GM12878 (cell line): Measurements from ENCODE around the gene WBP2NL. TPM values are rescaled to one million over a fixed set of nuclear protein-coding genes. Genes with fewer than 3 reads are reported as not detected.

Source experiments
- ATAC-seq: fragments of 200-7000 bp; cut with Tn5 transposase; 3 replicates; pipeline ENCODE4 v1.9.1; 2020; ENCODE audit warnings: mild to moderate bottlenecking, moderate library complexity
- BruUV-seq: library from RNA; stranded (reverse); fragments of 400-500 nt; replicated peaks from 2 replicates; lab custom pipeline; 2021; lab: Mats Ljungman, UMichigan
- CTCF ChIA-PET: fragments of 300-600 bp; sonication (Branson Sonifier 250); formaldehyde crosslinking; extraction: SDS; loops from one replicate; lab custom pipeline; 2021; ENCODE audit warnings: inconsistent platforms; lab: Yijun Ruan, JAX
- POLR2A ChIA-PET: fragments of 350-600 bp; formaldehyde crosslinking; extraction: SDS; loops from one replicate; lab custom pipeline; 2021; ENCODE audit warnings: inconsistent platforms; lab: Charles Lee
- RAD21 ChIA-PET: fragments of 300-600 bp; sonication (Branson Sonifier 250); formaldehyde crosslinking; loops from one replicate; lab custom pipeline; 2023; ENCODE audit warnings: antibody characterized with exemption; ENCODE audit not compliant: unreplicated experiment; lab: Charles Lee
- SMC1A ChIA-PET: fragments of 300-600 bp; sonication (Branson Sonifier 250); formaldehyde crosslinking; loops from one replicate; lab custom pipeline; 2023; ENCODE audit not compliant: unreplicated experiment, uncharacterized antibody; lab: Charles Lee
- DNase-seq: peaks from one replicate; pipeline ENCODE4 v3.0.0-alpha.2; 2011; ENCODE audit warnings: low read depth, low spot score
- FAIRE-seq: peaks from 3 replicates; lab custom pipeline; 2011; peaks lifted over from hg19 to GRCh38; lab: Jason Lieb, UNC
- H2AFZ ChIP-seq: 2 replicates; pipeline ENCODE4 v1.6.0; 2011; ENCODE audit warnings: low read depth, low read length, control low read depth; ENCODE audit not compliant: control insufficient read depth
- H3K27ac ChIP-seq: 2 replicates; pipeline ENCODE4 v1.5.1; 2011; ENCODE audit warnings: control low read depth; ENCODE audit not compliant: control insufficient read depth, insufficient read depth
- H3K27me3 ChIP-seq, 2 experiments: replicated peaks in 1 of 2; 2 replicates each; pipeline versions ENCODE4 v1.6.0 to v1.6.1; 2011; ENCODE audit warnings: low read length in 1 of 2; ENCODE audit not compliant: control insufficient read depth in 2 of 2, insufficient read depth in 2 of 2
- H3K36me3 ChIP-seq, 2 experiments: 2 replicates each; pipeline ENCODE4 v1.5.1; 2011; ENCODE audit warnings: low read length in 1 of 2; ENCODE audit not compliant: control insufficient read depth in 2 of 2, insufficient read depth in 2 of 2
- H3K4me1 ChIP-seq: 2 replicates; pipeline ENCODE4 v1.6.1; 2011; ENCODE audit warnings: mild to moderate bottlenecking, low read length, moderate library complexity, mixed read lengths; ENCODE audit not compliant: control insufficient read depth, insufficient read depth
- H3K4me2 ChIP-seq: 2 replicates; pipeline ENCODE4 v1.6.0; 2011; ENCODE audit warnings: control low read depth; ENCODE audit not compliant: control insufficient read depth, insufficient read depth
- H3K4me3 ChIP-seq: fragments of 200-600 bp; sonication (generic); 2 replicates; pipeline ENCODE4 v1.5.1; 2016
- H3K79me2 ChIP-seq: 2 replicates; pipeline ENCODE4 v1.6.0; 2011; ENCODE audit warnings: low read length; ENCODE audit not compliant: control insufficient read depth, insufficient read depth
- H3K9ac ChIP-seq: 2 replicates; pipeline ENCODE4 v1.8.0; 2011; ENCODE audit warnings: low read length, control low read depth, mixed read lengths; ENCODE audit not compliant: control insufficient read depth, insufficient read depth
- H3K9me3 ChIP-seq: replicated peaks from 3 replicates; pipeline ENCODE4 v1.5.1; 2011; ENCODE audit warnings: mild to moderate bottlenecking, low read length; ENCODE audit not compliant: control insufficient read depth, insufficient read depth
- H4K20me1 ChIP-seq: 2 replicates; pipeline ENCODE4 v1.6.0; 2011; ENCODE audit not compliant: control insufficient read depth, insufficient read depth
- ATF2 ChIP-seq: IDR thresholded peaks from 2 replicates; pipeline ENCODE4 v1.6.1; 2012; ENCODE audit warnings: low read length, inconsistent platforms
- BMI1 ChIP-seq: fragments of 450-650 bp; IDR thresholded peaks from 2 replicates; pipeline ENCODE4 v1.6.1; 2016; ENCODE audit warnings: mild to moderate bottlenecking, moderate library complexity, borderline replicate concordance
- ETV6 ChIP-seq, 2 experiments: fragments of 450-650 bp in 1 of 2; IDR thresholded peaks in 1 of 2; conservative IDR thresholded peaks in 1 of 2; 2 replicates each; pipeline ENCODE4 v1.6.1; 2014; ENCODE audit warnings: antibody characterized with exemption in 1 of 2, borderline replicate concordance in 1 of 2, low read depth in 1 of 2, mild to moderate bottlenecking in 1 of 2, moderate library complexity in 1 of 2
- NBN ChIP-seq: fragments of 450-650 bp; IDR thresholded peaks from 2 replicates; pipeline ENCODE4 v1.6.1; 2016
- RBBP5 ChIP-seq: fragments of 200-600 bp; sonication (generic); conservative IDR thresholded peaks from 2 replicates; pipeline ENCODE4 v1.6.1; 2016
- SIX5 ChIP-seq: IDR thresholded peaks from 2 replicates; pipeline ENCODE4 v1.6.1; 2011; ENCODE audit warnings: mild to moderate bottlenecking, low read depth, low read length, moderate library complexity; ENCODE audit not compliant: severe bottlenecking
- ZZZ3 ChIP-seq: IDR thresholded peaks from 2 replicates; pipeline ENCODE4 v1.6.1; 2011; ENCODE audit warnings: low read depth; ENCODE audit not compliant: control insufficient read depth, insufficient read length
- WGBS: methylation state at CpG from one replicate; pipeline ENCODE4 v1.1.6; 2016; ENCODE audit warnings: low lambda C conversion rate; ENCODE audit not compliant: insufficient replicate concordance, insufficient coverage; ENCODE audit errors: missing lambda C conversion rate; 5-methylcytosine and 5-hydroxymethylcytosine counted together
- in situ Hi-C: fragments of 300-500 bp; cut with MboI; formaldehyde crosslinking; loops from 9 replicates; pipeline ENCODE4 v1.14.3; 2018; ENCODE audit warnings: mixed read lengths
- intact Hi-C: fragments of 100-400 bp; cut with micrococcal nuclease; formaldehyde crosslinking; loops from one replicate; pipeline ENCODE4 v1.14.2; 2022; ENCODE audit not compliant: unreplicated experiment
- polyA plus RNA-seq, 11 experiments: library from polyadenylated mRNA; depleted of rRNA in 4 of 11; unstranded in 6 of 11; stranded (reverse) in 5 of 11; fragments of >200 nt; fragmentation: Nextera tagmentation in 4 of 11; fragmentation: Illumina TruSeq in 1 of 11; extraction: Ambion mirVana in 4 of 11; extraction: Trizol in 1 of 11; gene quantifications; 1 replicate in 1 of 11; 2 replicates in 10 of 11; pipeline versions ENCODE4 v1.2.1 to v1.2.3, GENCODE V29; 2011 to 2016; ENCODE audit warnings: inconsistent platforms in 2 of 11, missing spikeins in 2 of 11, low read depth in 1 of 11
- total RNA-seq, 4 experiments: library from RNA; depleted of rRNA in 3 of 4; stranded (reverse); fragments of >200 nt in 3 of 4; fragmentation: Illumina TruSeq in 1 of 4; extraction: Trizol in 1 of 4; gene quantifications; 2 replicates each; pipeline versions ENCODE4 v1.2.1 to v1.2.3, GENCODE V29; 2013 to 2021
- TF ChIP-seq, protein P1 (sequence below): fragments of 450-650 bp; IDR thresholded peaks from 2 replicates; pipeline ENCODE4 v1.6.1; 2016; ENCODE audit warnings: mild to moderate bottlenecking, moderate library complexity, borderline replicate concordance
- TF ChIP-seq, protein P2 (sequence below): fragments of 450-650 bp; IDR thresholded peaks from 2 replicates; pipeline ENCODE4 v1.6.1; 2017; ENCODE audit warnings: mild to moderate bottlenecking, moderate library complexity

Gene WBP2NL
- total and polyA plus RNA-seq, 10 of the 15 experiments (the other 5 are each of a cell fraction or from before 2014, with no cell fraction given), result 0.46 to 1.9 (median 1.3) TPM

- Histone ChIP-seq H3K79me2 (no peaks in the 10 kb centered on the region), H3K4me3 (no peak overlapping the region), H3K27ac (no peak overlapping the region), H2AFZ (no peak overlapping the region), H4K20me1 (no peaks in the 10 kb centered on the region), H3K9ac (no peak overlapping the region), H3K4me1 (peaks cover 25% of the 10 kb centered on the region), H3K9me3 (no peaks in the 10 kb centered on the region; the same call in none of the 3 replicates), H3K27me3 (no peaks in the 10 kb centered on the region), H3K4me2 (no peak overlapping the region), H3K36me3 (no peaks in the 10 kb centered on the region)
- 92% methylated on average over 10 of the region's 10 CpGs for WGBS
- TF ChIP-seq ZZZ3, result no peak
- TF ChIP-seq ETV6 (conservative IDR thresholded peaks at IDR 0.05 in 1 of 2, IDR thresholded peaks at IDR 0.05 in 1 of 2; ENCODE audit: borderline replicate concordance in 1 of 2, low read depth in 1 of 2), result no peak
- TF ChIP-seq RBBP5, result no peak
- no peak for TF ChIP-seq ATF2
- TF ChIP-seq, protein P1, sequence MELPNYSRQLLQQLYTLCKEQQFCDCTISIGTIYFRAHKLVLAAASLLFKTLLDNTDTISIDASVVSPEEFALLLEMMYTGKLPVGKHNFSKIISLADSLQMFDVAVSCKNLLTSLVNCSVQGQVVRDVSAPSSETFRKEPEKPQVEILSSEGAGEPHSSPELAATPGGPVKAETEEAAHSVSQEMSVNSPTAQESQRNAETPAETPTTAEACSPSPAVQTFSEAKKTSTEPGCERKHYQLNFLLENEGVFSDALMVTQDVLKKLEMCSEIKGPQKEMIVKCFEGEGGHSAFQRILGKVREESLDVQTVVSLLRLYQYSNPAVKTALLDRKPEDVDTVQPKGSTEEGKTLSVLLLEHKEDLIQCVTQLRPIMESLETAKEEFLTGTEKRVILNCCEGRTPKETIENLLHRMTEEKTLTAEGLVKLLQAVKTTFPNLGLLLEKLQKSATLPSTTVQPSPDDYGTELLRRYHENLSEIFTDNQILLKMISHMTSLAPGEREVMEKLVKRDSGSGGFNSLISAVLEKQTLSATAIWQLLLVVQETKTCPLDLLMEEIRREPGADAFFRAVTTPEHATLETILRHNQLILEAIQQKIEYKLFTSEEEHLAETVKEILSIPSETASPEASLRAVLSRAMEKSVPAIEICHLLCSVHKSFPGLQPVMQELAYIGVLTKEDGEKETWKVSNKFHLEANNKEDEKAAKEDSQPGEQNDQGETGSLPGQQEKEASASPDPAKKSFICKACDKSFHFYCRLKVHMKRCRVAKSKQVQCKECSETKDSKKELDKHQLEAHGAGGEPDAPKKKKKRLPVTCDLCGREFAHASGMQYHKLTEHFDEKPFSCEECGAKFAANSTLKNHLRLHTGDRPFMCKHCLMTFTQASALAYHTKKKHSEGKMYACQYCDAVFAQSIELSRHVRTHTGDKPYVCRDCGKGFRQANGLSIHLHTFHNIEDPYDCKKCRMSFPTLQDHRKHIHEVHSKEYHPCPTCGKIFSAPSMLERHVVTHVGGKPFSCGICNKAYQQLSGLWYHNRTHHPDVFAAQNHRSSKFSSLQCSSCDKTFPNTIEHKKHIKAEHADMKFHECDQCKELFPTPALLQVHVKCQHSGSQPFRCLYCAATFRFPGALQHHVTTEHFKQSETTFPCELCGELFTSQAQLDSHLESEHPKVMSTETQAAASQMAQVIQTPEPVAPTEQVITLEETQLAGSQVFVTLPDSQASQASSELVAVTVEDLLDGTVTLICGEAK, result no peak
- TF ChIP-seq NBN, result no peak
- TF ChIP-seq, protein P2, sequence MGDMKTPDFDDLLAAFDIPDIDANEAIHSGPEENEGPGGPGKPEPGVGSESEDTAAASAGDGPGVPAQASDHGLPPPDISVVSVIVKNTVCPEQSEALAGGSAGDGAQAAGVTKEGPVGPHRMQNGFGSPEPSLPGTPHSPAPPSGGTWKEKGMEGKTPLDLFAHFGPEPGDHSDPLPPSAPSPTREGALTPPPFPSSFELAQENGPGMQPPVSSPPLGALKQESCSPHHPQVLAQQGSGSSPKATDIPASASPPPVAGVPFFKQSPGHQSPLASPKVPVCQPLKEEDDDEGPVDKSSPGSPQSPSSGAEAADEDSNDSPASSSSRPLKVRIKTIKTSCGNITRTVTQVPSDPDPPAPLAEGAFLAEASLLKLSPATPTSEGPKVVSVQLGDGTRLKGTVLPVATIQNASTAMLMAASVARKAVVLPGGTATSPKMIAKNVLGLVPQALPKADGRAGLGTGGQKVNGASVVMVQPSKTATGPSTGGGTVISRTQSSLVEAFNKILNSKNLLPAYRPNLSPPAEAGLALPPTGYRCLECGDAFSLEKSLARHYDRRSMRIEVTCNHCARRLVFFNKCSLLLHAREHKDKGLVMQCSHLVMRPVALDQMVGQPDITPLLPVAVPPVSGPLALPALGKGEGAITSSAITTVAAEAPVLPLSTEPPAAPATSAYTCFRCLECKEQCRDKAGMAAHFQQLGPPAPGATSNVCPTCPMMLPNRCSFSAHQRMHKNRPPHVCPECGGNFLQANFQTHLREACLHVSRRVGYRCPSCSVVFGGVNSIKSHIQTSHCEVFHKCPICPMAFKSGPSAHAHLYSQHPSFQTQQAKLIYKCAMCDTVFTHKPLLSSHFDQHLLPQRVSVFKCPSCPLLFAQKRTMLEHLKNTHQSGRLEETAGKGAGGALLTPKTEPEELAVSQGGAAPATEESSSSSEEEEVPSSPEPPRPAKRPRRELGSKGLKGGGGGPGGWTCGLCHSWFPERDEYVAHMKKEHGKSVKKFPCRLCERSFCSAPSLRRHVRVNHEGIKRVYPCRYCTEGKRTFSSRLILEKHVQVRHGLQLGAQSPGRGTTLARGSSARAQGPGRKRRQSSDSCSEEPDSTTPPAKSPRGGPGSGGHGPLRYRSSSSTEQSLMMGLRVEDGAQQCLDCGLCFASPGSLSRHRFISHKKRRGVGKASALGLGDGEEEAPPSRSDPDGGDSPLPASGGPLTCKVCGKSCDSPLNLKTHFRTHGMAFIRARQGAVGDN, result no peak
- no peak for TF ChIP-seq BMI1
- TF ChIP-seq SIX5, result no peak
- no peak for ATAC-seq
- FAIRE-seq, result no peak
- POLR2A ChIA-PET, result no interaction called here
- SMC1A ChIA-PET, result no interaction called here
- RAD21 ChIA-PET, result no interaction called here
- no peak for DNase-seq
- no TSS peak for BruUV-seq
- CTCF ChIA-PET, result no interaction called here
- intact Hi-C loops, result no loop called here
- in situ Hi-C loops, result no loop called here
Measured at GRCh38 chr22:42026705-42027104, 28.1 kb downstream of the WBP2NL start.
